GM06990 (cell line): Measurements from ENCODE around the gene STXBP2.

Source experiments
- DNase-seq: peaks from one replicate; pipeline ENCODE4 v3.0.0-alpha.2; 2011; ENCODE audit not compliant: insufficient read length; ENCODE audit errors: extremely low read depth
- H3K27me3 ChIP-seq: replicated peaks from 2 replicates; pipeline ENCODE4 v1.6.0; 2011; ENCODE audit warnings: low read length; ENCODE audit not compliant: control insufficient read depth, insufficient read depth
- H3K36me3 ChIP-seq: 2 replicates; pipeline ENCODE4 v1.5.1; 2011; ENCODE audit warnings: low read length; ENCODE audit not compliant: control insufficient read depth, insufficient read depth
- H3K4me3 ChIP-seq: replicated peaks from 2 replicates; pipeline ENCODE4 v1.5.1; 2011; ENCODE audit warnings: low read depth, mild to moderate bottlenecking, control low read depth, low read length
- TF ChIP-seq, protein P1 (sequence below): IDR thresholded peaks from 2 replicates; pipeline ENCODE4 v1.5.1; 2011; ENCODE audit warnings: low read length, control low read depth, mild to moderate bottlenecking, inconsistent platforms; ENCODE audit not compliant: insufficient read depth, poor library complexity, severe bottlenecking

The STXBP2 gene

DNA sequence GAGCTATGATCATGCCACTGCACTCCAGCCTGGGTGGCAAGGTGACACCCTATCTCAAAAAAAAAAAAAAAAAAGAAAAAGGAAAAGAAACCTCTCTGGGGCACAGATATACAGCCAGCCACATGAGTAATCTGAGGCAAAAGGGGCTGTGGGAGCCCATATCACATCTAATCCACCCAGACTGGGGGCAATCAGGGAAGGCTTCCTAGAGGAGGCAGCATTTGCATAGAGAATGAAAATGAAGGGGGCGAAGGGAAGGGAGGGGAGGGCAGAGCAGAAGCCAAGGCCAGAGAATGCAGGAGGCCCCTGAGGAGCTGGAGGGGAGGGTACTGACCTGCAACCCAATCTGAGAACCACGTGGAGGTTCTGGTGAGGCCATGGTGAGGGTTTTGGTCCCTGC lies 13.2 kb downstream of the STXBP2 start:
- Histone ChIP-seq H3K27me3 (no peaks in the 10 kb centered on the region), H3K36me3 (peaks cover 8% of the 10 kb centered on the region), H3K4me3 (no peak overlapping the region)
- no peak for DNase-seq
- TF ChIP-seq, protein P1, sequence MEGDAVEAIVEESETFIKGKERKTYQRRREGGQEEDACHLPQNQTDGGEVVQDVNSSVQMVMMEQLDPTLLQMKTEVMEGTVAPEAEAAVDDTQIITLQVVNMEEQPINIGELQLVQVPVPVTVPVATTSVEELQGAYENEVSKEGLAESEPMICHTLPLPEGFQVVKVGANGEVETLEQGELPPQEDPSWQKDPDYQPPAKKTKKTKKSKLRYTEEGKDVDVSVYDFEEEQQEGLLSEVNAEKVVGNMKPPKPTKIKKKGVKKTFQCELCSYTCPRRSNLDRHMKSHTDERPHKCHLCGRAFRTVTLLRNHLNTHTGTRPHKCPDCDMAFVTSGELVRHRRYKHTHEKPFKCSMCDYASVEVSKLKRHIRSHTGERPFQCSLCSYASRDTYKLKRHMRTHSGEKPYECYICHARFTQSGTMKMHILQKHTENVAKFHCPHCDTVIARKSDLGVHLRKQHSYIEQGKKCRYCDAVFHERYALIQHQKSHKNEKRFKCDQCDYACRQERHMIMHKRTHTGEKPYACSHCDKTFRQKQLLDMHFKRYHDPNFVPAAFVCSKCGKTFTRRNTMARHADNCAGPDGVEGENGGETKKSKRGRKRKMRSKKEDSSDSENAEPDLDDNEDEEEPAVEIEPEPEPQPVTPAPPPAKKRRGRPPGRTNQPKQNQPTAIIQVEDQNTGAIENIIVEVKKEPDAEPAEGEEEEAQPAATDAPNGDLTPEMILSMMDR: no peak

DNA sequence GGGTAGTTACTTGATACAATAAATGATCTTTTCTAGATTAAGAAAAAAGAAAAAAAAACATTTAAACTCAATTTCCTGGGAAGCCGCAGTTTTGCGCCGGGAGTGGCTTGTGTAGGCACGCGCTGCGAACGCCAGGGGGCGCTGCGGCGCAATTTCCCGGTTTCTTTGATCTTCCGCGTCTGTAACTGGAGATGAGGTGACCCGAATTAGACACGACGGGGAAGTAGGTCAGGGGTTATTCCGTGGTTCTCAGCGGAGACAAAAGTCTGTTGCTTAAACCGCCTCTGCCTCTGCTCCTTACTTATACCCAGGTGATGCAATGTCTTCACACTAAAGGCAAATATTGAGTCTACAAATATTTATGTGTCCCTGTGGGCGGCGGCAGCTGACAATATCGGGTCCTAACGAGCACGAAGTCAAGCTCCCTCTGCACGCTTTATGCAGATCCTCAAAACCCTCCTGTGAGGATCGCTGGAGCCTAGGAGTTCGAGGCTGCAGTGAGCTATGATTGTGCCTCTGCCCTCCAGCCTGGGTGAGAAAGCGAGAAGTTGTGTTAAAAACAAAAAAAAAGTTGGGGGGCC lies 15.2 kb downstream of the STXBP2 start:
- DNase-seq: peak; percentile 83
- Histone ChIP-seq H3K27me3 (no peaks in the 10 kb centered on the region), H3K36me3 (peaks cover 2% of the 10 kb centered on the region), H3K4me3 (peak overlapping the region; percentile 5; the same call in 1 of the 2 replicates)
- TF ChIP-seq, protein P1: peak; percentile 94

DNA sequence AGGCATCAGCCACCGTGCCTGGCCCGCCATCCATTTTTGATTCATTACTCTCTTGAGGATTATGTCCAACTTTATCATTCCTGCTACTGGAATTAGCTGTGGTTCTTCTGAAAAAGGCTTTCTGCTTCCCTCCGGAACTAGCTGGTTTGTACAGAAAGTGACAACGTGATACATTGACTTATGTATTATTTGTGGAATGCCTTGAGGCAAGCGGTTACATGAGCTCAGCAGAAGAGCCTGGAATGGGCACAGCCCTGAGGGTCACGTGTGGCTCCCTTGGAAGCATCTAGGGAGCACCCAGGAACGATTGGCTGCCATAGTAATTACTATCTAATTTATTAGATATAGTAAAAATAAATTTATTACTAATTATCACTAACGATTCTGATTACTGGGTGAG lies 17.5 kb downstream of the STXBP2 start:
- no peaks in the 10 kb centered on the region for H3K36me3 ChIP-seq
- H3K27me3 ChIP-seq: no peaks in the 10 kb centered on the region
- TF ChIP-seq, protein P1: no peak
- no peak overlapping the region for H3K4me3 ChIP-seq
- DNase-seq: no peak

DNA sequence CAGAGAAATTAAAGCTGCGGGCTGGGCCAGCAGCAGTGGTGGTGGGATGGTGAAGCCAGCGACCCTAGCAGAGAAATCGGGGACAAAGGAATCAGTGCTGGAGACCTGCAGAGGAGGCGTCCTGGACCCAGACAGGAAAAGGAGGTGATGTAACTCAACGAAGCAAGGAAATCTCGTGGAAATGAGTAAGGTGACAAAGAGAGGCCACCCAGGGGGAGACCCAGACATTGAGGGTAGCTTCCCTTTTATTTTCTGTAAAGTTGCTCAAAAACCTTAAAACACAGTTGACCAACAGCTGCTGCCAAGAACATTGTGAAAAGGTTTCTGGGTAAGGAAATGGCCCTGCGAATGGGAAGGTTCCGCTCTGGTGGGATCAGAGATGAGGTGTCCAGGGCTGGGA lies 18.7 kb downstream of the STXBP2 start:
- no peaks in the 10 kb centered on the region for H3K36me3 ChIP-seq
- H3K27me3 ChIP-seq: no peaks in the 10 kb centered on the region
- H3K4me3 ChIP-seq: no peak overlapping the region
- DNase-seq: no peak
- TF ChIP-seq, protein P1: no peak

DNA sequence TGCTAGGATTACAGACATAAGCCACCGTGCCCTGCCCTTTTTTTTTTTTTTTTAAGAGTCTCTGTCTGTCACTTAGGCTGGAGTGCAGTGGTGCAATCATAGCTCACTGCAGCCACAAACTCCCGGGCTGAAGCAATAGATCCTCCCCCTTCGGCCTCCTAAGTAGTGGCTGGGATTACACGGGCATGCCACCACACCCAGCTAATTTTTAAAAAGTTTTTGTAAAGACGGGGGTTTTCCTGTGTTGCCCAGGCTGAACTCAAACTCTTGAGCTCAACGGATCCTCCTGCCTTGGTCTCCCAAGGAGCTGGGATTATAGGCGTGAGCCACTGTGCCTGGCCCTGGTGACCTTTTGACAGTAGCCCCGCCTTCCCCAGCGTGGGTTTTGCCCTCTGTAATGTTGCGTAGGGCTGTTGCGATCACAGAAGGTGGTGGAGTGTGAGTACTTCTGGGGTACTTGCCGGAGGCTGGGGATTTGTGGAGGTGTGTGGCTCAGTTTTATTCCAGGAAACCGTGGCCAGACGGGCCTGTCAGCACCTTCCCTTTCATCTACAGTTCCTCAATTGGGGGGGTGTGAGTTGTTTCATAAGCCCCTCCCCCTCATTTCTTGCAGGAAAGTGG lies 20.3 kb downstream of the STXBP2 start:
- no peaks in the 10 kb centered on the region for H3K36me3 ChIP-seq
- TF ChIP-seq, protein P1: no peak
- DNase-seq: no peak

DNA sequence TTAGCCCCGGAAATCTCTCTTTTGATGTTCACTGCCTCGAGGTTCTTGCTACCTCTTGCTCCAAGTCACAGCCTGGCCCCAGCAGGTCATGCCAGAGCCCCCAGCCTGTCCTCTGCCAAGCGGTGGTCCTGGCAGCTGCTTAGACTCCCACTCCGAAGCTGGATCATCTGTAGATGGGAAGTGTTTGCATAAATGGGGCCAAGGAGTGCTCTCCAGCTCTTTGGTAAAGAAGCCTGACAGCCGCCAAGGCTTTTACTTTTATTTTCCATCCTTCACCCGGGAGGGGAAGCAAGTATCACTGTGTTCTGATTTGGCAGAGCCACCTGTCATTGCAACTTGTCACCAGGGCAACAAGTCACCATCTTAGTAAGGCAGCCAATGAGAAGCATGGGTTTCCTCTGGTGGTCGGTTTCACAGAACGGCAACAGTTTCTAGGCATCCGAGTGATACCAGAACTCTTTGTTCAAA lies 21.3 kb downstream of the STXBP2 start:
- peak overlapping the region; percentile 69 for H3K4me3 ChIP-seq
- peak; percentile 68 for DNase-seq
- TF ChIP-seq, protein P1: no peak
- H3K27me3 ChIP-seq: no peaks in the 10 kb centered on the region; the same call in 1 of the 2 replicates
- no peaks in the 10 kb centered on the region for H3K36me3 ChIP-seq

More for the DNA sequence above, 20.3 kb downstream of the STXBP2 start:
- no peaks in the 10 kb centered on the region; the same call in 1 of the 2 replicates for H3K27me3 ChIP-seq
- H3K4me3 ChIP-seq: no peak overlapping the region
